ENCODE measurements around the gene CTAGE1.

GRCh38 chr18:22439447-22439846 is 21.7 kb upstream of the CTAGE1 start:
- TF ChIP-seq POLR2A (IDR thresholded peaks at IDR 0.05; ENCODE audit: low read depth, low read length) (no peak), TAF1 (IDR thresholded peaks at IDR 0.05; ENCODE audit: borderline replicate concordance, low read depth, low read length) (no peak)

Measured in GM12892 (cell line).